NK-92 (cell line): ENCODE measurements around the gene ATP1A1.

ENCODE experiments used
- DNase-seq: peaks from one replicate; lab custom pipeline; 2025; ENCODE audit not compliant: unreplicated experiment; lab: John Stamatoyannopoulos, UW

Gene ATP1A1

DNA sequence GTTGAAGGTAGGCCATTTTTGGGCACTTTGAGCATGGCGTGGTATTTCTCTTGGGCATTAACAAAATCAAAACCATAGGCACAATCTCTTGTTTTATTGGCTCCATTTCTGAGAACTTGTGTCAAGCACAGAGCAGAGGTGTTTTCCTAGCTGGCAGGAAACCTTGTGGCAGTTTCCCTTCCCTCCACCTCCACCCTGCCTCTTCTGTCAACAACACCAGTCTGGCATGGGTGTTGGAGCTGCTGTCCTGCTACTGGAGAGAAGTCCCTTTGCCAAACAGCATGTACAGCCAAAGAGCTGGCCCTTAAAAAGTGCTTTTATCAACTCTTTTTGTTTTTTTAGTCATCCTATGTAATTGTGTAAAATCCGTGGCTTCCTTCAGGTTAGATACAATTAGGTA, 16.0 kb downstream of the ATP1A1 start:
- DNase-seq = no peak

DNA sequence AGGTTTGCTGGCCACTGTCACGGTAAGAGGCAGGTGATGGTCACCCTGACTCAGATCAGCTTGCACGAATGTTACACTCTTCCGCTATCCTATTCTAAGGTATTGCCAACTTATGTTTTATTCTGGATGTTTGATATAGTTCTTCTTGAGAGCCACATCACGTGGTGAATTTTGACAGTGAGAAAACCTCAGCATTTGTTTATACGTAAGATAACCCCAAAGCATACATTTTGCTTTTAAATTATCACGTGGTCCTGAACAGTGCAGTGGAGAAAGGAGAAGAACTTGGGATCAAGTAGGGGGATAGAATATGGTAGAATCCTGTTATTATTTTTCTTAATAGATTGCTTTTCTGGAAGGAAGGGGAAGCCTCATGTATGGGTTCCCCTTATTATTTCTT, 16.6 kb downstream of the ATP1A1 start:
- no peak for DNase-seq

GRCh38 chr1:116390195-116390594, 17.2 kb downstream of the ATP1A1 start:
- no peak for DNase-seq

DNA sequence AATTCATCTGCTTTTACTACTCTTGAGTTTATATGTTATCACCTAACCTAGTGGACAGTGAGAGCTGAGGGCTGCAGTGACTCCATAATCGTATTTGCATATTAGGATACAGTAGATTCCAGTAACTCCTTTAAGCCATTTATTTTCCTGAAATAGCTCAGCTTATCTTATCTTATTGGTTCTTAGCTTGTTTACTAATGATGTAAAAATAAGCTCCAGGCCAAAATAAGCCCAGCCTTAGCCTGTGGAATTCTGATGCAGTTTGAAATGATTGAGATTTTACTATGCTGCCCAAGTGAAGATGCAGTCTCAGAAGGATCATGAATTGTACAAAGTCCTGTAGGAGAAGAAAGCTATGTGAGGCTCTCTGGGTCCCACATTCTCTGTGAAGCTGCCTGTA, 18.1 kb downstream of the ATP1A1 start:
- no peak for DNase-seq

DNA sequence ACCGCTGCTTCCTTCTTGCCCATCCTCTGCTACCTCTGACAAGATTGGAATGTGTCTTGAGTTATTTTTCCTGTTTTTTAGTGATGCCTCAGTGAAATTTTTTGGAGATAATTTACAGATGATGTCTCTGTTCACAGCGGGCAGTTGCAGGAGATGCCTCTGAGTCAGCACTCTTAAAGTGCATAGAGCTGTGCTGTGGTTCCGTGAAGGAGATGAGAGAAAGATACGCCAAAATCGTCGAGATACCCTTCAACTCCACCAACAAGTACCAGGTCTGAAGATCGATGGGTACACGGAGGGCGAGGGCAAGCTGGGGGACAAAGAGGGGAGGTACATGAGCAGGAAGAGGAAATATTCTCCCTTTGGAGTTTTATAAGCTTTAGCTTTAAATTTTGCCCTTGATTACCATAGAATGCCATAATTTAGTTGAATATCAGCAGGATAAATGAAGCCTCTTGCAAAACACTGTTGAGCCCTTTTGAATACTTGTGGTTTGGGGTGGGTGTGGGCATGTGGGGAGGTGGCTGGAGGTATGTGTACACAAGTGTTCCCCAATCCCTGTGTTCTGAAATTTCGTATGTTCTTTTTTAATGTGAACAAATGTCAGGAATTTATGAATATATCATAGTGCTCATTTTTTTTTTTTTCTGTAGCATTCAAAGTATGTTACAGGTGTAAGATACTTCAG, 19.8 kb downstream of the ATP1A1 start:
- DNase-seq = no peak

DNA sequence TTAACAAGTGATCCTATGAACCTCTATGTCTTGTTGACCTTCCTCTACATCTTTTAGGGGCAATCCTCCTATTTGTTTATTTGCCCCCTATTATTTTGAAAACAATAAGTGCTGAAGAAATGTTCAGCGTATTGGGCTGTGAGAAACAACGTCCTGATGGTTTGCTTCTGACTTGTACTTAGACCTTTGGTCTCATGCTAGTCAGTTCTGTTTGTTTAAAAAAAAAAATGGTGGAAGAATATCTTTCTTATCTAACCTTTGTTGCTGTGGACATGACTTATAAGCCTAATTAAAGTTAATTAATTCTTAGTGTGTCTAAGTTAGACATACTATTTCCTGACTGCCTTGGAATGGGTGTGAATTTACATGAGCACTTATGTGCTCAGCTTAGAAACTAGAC, 20.7 kb downstream of the ATP1A1 start:
- no peak for DNase-seq

GRCh38 chr1:116394270-116394669, 21.2 kb downstream of the ATP1A1 start:
- DNase-seq = no peak

GRCh38 chr1:116396769-116397168, 23.7 kb downstream of the ATP1A1 start:
- DNase-seq = no peak

- DNase-seq = no peak
Observed at GRCh38 chr1:116397728-116398127, 24.7 kb downstream of the ATP1A1 start.

- DNase-seq = no peak
Observed at GRCh38 chr1:116400780-116401179, 27.7 kb downstream of the ATP1A1 start.

DNA sequence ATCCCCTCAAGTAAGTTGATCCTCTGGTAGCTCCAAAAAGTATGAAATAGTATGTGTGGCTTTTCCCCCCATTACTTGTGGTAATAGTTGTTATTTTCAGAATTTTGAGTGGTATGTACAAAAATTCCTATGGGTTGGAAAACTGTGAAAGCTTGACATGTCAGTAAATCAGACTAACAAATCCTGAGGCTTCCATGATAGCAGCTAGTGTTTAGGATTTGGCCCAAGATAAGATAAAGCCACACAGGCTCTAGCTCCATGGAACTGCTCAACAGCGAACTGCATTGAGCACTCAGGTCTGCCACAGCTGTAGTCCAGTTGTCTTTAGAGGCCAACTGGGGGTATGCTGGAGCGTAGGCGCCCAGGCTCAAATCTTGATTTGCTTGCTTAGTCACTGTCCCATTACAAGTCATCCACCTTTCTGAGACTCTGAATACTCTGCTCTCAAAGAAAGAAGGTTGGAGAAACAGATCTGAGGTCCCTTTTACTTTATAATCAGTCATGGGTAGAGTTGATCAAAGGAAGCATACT, 28.7 kb downstream of the ATP1A1 start:
- DNase-seq = no peak

- DNase-seq = no peak
Observed at GRCh38 chr1:116402333-116402732, 29.3 kb downstream of the ATP1A1 start.

DNA sequence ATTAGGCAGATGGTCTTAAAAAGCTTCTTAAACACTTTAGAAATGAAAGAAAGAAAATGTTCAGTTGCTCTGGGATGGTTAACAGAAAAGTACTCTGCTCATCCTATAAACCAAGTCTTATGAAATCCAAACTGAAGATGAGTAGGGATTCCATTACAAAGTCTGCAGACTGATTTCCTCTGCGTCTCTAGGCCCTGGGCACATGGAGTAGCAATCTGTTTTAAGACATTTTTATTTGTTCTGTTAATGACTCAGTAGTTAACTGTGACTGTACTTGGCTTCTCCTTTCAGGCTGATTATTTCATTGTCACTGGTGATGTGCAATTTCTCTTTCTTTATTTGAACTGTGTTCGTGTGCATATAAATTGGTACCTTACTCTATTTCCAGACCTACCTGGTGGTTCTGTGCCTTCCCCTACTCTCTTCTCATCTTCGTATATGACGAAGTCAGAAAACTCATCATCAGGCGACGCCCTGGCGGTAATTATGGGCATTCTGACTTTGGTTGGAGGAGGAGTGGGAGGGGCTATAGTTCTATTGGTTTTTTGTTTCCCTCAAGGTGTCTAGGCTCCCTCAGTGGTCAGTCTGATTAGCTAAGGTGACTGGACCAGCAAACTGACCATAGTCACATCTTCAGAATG, 30.6 kb downstream of the ATP1A1 start:
- no peak for DNase-seq

- no peak for DNase-seq
Observed at GRCh38 chr1:116404699-116405098, 31.7 kb downstream of the ATP1A1 start.

DNA sequence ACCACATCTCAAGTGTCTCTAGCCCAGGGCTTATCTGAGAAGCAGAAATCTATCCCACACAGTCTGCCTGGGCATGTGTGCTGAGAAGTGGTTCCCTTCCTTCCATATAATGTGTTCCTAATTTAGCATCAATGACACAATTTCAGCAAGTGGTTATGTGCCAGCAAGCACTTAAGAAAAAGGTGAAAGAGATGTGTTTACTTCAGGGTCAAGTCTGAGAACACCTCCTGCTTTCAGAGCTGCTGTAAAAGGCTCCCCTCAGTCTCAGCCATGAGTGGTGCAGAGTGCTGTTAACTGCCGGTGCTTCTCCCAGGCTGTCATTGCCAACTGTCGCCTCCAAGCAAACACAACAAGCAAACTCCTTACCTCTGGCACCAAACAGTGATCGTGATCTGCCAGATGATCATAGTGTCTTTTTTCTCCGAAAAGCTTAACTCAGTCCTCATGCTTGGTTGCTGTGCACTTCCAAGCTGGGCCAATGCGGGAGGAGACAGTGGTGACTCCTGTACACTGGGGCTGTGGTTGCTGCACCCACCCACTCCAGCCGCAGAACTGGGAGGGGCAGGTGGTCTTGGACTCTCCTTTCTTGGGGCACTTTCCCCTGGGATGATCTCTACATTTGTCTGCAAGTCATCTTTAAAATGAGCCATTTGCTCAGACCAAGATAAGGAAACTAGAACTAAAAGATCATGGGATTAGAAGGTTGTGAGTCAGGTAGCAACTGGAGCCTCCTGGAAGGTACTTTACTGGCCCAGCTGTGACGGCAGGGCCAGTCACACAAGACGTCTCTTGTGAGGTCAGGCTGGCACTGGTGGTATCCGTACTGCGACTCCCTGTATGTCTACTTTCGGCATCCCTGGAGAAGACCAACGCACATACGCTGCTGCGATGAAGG, 32.4 kb downstream of the ATP1A1 start:
- DNase-seq = no peak

DNA sequence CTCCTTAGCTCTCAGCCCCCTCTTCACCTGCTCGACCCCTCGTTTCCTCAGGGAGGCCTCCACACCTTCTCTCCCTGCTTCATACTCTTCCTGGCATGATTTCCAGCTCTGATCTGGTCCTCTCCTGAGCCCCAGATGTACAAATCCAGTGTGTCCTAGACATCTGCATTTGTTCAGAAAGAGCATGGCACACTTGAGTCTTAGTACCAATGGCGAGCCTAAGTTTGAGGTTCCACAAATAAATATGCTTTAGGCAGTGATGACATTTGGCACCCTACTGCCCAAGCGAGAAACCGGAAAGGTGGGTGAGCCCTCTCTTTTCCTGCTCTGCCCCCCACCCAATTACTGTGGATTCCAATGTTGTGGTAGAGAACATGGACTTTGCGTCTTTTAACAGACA, 34.0 kb downstream of the ATP1A1 start:
- no peak for DNase-seq

- DNase-seq = no peak
Observed at GRCh38 chr1:116408193-116408592, 35.1 kb downstream of the ATP1A1 start.

- no peak for DNase-seq
Observed at GRCh38 chr1:116408803-116409720, 36.0 kb downstream of the ATP1A1 start.

GRCh38 chr1:116409751-116410191, 36.7 kb downstream of the ATP1A1 start:
- no peak for DNase-seq

GRCh38 chr1:116411784-116412479, 38.9 kb downstream of the ATP1A1 start:
- DNase-seq = no peak
